NCI-H345 treated with DMSO at 0.1 percent for 48 hours (cell line): ENCODE measurements around the gene KLHL13.
"Not testable (repeated sequence)": the region's sequence is repeated elsewhere in the genome, so short reads cannot be mapped to it uniquely, and the experiment has no call there.

Experiments
- DNase-seq: peaks from one replicate; lab custom pipeline; 2025; ENCODE audit not compliant: unreplicated experiment; lab: John Stamatoyannopoulos, UW

Gene KLHL13

DNA sequence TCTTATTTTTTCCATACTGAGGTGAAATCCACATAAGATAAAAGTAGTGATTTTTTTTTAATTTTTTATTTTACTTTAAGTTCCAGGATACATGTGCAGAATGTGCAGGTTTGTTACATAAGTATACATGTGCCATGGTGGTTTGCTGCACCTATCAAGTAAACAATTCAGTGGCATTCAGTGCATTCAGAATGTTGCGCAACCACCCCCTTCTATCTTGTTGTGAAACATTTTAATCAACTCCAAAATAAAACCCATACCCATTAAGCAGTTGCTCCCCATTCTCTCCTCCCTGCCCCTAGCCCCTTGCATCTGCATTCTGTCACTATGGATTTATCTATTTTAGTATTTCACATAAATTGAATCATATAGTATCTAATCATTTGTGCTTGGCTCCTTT, 121.2 kb downstream of the KLHL13 start:
- no peak for DNase-seq

DNA sequence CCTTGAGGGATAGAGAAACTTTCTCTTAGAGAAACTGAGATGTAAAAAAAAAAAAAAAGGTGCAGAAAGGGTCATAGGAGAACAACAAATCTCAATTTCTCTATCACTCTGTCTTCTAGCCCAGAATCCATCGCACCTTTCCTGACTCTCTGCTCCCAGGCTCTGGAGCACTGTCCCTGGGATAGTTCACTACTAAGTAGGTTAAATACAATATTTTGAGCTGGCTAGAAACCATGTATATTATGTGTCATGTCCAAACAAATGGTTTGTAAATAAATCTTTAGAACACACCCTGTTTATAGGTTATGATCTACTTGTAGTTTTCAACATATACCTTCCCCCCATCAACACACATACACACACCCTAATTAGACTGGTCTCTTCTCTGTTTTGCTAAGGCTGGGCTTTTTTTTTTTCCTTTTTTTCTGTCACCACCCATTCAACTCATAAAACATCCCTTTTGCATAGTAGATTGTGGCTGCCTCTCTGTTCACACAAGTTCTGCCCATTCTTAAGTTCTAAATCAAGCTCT, 124.4 kb downstream of the KLHL13 start:
- no peak for DNase-seq

DNA sequence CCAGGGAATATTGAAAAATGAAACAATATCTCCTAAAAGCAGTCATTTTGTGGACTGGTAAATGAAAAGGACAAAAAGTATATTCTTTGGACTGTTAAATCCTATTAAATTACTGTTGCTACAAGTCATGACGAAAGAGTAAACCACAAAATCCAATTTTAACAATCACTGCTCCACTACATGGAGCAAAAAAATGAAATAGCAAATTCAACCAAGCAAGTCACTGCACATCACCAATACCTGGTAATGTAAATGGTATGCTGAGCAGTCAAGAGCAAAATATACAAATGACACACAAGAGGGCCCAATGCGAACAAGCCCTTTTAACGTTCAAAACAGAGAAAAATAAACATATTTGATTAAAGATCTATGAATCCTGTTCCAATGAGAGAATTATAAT, 126.2 kb downstream of the KLHL13 start:
- DNase-seq, result no peak

DNA sequence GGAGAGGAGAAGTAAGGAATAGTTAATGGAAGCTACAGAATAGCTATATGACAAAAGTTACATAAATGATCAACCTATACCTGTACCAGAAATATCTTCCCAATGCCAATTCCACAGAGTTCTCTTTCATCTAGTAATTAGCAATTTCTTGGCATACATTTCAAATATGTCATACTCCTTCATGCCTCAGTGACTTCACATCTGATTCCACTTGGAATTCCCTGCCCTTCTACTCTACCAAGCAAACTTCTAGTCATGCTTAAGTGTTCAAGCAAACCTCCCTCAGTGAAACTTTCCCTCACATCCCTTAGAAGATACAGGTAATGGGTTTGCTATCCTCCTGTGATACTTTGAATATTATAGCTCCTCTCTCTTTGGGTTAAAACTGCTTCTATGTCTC, 127.1 kb downstream of the KLHL13 start:
- DNase-seq, result no peak

DNA sequence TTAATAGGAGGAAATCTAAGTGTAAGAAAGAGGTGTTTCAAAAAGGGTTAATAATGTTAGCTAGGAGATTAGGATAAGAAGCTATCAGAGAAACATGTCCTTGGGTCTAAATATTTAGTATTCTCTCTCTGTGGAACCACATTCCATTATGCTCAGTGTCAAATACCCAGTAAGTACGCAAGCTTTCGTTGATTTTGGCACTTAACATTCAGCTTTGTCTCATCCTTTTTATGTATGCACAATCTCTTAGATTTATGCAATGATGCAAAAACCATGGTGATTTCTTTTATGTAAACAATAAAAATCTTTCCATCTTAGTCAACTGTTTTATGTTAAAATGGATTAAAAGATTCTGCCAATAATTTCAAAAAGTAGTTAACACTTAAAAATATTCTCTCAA, 129.2 kb downstream of the KLHL13 start:
- no peak for DNase-seq

DNA sequence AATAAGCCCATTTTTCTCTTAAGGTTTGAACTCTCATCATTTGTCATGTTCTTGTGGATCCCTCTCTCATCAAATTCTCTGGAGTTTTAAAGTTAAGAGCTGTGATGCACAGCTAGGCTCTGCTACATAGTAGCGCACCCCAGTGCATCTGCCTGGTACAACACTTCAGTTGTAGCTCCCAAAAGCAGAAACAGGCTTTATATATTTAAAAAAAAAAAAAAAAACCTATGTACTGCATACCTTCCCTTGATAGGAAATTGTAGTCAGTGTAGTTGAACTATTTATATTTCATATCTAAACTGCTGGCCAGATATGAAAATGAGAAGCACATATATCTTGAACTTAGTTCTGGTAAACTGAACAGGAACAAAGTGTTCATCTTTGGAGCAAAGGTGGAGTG, 131.4 kb downstream of the KLHL13 start:
- DNase-seq, result no peak

DNA sequence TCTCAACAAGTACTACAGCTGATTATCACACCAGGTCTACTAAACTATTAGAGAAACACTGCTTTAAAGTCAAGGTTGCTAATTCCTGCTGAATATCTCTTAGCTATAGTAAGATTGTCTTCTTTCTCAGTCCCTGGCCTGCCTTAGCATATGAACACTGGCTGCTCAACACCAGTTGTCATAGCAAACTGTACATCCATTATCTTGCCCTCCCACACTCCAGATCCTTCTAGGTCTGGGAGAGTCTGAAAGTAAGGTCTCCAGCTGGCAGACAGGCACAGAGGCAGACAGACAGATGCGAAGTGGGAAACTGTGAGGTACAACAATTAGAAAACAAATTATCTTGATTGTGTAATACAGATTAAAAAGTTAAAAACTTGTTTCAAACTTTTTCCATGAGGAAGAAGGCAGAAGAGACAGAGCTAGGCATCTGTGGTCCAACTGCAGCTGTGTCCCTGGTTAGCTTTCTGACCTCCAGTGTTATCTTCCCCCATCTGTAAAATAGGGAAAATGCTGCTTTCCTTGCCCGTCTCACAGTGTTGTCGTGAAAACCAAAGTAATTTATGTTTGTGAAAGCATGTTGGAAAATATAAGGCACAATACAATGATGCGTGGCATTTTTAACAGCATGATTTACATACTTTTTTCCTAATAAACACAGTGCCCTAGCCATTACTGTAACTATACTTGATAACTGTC, 133.8 kb downstream of the KLHL13 start:
- no peak for DNase-seq

DNA sequence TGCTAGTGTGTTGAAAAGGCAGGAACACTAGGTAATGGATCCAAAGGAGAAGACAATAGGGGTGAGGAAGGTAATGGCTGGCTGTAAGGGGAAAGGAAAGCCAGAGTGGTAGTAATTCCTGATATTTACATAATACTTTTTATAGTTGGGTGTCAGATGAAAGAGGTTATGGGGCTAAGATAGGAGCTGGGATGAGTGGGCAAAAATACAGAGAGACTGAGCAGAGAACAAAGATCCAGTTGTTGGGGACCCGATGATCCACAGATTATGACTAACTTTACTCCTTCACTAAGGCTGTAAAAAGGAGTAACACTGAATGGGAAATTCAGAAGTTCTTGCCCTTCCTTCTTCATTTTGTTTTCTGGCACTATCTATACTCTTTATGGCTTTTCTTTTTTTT, 138.2 kb downstream of the KLHL13 start:
- no peak for DNase-seq

DNA sequence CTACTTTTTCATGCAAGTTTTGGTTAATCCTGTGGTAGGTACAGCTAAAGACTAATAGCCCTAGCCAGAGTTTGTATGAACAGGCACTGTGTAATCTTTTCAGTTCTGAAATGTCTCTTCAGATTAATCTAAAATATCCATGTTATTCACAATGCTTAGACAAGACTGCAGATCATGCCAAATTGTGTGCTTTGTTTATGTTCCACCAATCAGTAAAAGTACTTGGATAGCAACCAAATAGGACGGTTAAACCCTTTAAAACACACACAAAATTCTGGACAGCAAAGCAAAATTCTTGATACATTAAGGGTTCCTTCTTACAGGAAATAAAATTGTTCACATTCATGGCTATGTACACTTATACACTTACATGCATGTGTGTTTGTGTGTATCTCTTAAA, 139.1 kb downstream of the KLHL13 start:
- no peak for DNase-seq

DNA sequence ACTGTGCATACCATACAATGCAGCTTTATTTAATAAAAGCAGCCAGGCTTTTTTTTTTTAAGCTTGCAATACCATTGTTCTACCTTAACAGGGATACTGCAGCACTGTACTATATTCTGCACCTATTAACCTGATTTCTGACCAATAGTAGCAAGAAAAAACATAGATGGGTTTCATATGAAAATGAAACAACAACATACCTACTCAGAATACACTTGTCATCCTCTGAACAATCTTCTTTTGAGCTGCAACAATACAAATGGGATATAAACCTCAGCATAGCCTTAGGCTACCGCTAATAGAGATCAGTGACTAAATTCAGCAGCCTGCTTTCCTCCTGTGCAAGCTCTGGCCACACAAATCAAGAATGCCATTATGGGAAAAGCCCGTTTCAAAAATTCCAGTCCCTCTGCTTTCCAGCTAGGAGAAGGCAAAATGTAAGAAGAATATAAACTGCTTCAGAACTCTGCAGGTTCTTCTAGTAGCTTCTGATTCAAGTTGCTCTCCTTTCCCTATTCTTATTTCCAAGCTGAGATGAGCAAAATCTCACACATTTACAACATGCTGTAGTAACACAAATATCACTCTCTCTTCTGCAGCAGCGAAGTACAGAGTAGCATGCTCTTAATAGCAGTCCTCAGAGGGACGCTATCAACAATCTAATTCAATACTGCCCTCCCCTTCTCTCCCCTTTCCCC, 143.4 kb downstream of the KLHL13 start:
- no peak for DNase-seq

DNA sequence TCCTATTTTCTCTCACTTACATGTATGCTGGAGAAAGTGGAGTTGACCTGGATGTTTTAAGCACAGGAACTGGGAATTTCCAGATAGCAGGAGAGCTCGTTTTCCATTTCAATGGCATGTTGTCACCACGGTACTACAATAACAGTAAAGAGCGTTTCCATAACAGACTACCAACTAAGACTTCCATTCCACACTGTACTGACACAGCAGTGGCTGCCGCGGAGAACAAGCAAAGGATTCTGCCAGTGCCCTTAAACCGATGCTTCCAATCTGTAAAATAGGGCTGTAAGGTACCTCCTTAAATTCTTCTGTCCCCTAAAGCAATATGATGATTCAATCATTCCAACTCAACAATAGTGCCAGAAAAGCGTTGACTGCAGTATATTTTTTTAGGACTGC, 143.9 kb downstream of the KLHL13 start:
- DNase-seq, result peak; percentile 42

DNA sequence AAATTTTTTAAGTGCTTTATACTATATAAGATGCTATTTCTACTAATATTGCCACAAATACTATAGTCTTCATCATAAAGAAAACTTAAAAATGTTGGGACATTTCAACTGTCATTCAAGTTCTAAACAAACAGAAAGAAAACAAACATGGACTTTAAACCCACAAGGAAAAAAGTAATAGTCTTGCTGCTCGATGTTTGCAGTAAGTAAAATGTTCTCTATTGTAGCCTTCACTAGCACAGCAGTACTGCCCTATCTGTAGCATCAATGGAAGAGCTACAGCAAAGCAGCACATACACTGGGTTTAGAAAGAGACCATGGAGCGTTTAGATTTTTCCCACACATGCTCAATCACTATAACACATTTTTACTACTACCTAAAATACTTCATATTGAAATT, 146.8 kb downstream of the KLHL13 start:
- no peak for DNase-seq

DNA sequence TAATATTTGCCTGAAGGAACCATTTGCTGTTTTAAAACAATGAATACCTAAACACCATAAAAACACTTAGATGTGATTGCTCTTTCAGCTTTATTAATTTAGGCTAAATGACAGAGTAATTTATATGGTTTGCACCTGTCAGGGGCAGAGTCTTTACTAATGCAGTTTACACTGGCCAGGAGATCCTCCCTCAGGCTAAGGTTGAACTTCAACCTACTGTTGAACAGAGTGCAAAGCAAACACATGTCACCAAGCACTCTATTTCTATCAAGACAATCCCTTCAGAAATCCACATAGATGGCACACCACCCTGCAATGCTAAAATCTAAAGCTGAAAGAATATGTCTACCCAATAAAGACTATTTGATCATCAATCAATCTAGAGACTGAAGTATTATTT, 147.3 kb downstream of the KLHL13 start:
- DNase-seq, result peak; percentile 9

DNA sequence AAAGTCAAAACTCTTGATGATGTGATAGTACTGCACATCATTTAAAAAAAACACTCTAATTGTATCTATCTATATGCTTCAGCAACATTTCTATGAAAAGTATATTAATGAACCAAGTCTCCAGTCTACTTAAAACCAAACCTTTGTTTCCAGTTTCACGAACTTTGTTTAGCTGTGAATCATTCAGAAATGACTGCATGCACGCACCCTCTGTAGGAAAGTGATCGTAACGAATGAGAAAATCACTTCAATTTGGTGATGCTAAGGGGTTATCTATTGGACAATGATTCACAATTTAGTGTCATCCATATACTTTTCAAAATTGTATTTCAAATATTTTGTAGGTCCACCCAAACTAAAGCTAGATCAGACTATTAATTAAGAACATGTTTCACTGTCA, 157.6 kb downstream of the KLHL13 start:
- DNase-seq, result no peak

DNA sequence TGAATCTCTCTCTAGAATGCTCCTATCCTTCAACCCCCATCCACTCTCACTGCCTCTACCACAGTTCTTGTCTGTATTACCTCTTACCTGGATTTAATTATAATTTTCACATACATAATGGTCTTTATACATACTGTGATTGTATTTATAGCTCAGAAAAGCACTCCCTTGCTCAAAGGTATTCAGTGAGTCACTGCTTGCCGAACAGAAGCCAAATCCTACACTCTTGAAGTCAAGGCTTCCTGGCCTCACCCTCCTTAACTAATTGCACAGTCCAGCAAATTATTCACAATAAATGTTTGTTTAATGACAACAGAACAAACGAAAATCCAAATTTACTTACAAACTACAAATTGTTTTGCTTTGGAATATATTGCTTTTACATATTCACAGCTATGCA, 159.5 kb downstream of the KLHL13 start:
- DNase-seq, result no peak

DNA sequence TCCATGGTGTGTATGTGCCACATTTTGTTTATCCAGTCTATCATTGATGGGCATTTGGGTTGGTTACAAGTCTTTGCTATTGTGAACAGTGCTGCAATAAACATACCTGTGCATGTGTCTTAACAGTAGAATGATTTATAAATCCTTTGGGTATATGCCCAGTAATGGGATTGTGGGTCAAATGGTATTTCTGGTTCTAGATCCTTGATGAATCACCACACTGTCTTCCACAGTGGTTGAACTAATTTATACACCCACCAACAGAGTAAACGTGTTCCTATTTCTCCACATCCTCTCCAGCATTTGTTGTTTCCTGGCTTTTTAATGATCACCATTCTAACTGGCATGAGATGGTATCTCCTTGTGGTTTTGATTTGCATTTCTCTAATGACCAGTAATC, 177.3 kb downstream of the KLHL13 start:
- DNase-seq, result not testable (repeated sequence)

DNA sequence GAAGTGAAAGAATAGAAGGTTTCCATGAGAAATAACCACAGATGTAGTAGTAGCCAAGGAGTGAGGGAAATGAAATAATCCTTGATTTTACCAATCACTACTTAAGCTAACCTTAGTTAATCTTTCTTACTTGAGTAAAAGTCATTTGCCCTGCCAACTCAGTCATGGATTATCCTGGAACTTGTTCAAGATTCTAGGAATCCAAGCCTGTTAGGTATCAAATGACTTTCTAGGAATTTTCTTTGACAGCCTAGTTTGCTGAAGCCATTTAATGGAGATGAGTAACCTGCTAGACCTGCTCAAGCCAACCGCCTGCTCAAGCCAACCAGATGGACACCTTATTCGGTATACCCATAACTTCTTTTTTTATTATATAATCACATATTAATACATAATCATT, 180.5 kb downstream of the KLHL13 start:
- DNase-seq, result no peak

DNA sequence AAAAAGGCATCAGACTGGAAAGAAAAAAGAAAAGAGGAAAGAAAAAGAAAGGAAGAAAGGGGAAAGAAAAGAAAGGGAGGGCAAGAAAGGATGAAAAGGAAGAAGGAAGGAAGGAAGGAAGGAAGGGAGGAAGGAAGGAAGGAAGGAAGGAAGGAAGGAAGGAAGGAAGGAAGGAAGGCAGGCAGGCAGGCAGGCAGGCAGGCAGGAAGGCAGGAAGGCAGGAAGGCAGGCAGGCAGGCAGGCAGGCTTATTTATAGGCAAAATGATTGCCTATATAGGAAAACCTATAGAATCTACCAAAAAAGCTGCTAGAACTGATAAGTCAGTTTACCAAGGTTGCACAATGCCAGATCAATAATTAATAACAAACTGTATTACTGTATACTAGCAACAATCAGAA, 186.5 kb downstream of the KLHL13 start:
- not testable (repeated sequence) for DNase-seq

DNA sequence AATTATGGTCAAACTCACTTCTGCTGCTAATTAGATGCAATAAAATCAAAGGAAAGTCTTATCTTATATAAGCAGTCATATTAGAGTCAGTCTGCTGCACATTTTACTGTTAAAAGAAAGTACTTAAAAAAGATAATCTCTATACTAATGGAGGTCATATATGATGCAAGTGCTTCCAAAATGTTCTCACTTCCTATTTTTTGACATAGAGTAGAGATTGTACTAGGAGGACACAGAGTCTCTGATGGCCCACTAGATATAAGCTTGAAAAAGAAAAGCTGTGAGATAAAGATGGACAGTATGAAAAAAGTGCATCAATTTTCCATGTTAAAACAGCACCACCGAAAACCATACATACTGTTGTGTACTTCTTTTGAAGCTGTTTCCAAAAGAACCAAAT, 196.9 kb downstream of the KLHL13 start:
- DNase-seq, result no peak

DNA sequence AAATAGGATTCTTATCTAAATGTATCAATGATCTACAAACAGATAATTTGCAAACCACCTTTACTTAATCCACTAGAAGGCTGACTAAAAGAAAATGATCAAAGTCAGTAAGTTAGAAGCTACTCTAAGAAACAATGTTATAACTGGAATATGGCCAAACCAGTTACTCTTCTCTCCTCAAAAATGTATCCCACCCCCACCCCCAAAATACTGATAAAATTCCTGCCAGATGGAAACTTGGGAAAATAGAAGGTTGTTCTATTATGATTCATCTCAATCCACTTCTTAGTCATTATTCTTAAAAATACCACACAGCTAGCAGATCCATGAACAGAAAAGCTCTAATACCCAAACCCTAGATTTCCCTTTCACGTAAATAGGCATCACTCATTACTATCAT, 206.4 kb downstream of the KLHL13 start:
- no peak for DNase-seq

DNA sequence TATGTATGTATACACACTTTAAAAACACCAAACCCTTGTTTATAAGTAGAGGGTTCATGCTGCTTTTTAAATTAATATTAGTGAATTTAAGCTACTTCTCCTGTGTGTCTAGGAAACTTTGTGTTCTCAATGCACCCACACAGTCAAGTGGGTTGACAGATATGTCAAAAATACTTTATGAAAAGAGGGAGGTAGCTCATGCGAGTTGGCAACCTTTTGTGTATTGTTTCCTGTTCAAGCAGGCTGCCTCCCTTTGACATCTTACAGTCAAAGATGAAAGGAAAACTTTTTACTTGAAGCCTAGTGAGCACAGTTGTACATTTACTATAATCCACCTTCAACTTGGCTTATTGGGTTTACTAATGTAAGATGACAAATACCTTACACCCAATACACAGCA, 218.4 kb downstream of the KLHL13 start:
- no peak for DNase-seq

DNA sequence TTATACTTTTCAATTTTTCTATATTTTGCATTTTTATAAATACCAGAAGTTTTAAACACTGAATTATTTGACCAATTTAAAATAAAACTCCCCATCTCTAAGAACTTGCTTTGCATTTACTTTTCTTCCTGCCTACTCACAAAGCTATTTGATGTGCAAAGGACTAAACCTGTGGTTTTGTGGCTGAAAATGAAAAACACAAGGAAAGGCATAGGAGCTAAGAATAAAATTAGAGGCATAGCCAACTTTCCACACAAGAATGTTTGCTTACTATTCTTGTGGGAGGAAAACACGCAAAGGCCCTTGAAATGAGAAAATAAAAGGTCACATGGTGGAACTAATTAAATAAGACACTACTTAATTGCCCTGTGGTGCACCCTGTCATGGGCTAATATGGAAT, 221.2 kb downstream of the KLHL13 start:
- no peak for DNase-seq

DNA sequence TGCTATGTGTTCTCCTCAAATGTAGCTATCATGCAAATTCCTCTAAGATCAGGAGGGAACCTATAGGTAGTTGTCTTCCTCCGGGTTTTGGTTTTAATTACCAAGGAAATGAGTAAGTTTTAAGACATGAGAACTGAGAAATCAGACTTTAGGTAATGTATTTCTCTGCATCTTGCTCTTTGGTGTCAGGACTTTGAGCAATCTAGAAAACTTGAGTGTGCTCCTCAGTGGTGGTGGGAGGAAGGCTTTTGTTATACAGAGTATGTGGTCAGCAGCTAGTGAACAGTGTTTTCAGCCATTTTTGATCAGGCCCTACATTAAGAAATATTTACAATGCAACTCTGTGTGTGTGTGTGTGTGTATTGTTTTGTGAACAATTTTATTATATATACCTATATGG, 224.1 kb downstream of the KLHL13 start:
- DNase-seq, result no peak
